WERI-Rb-1 (cell line): ENCODE measurements around the gene CCDC87.
A peak's percentile ranks its signal among the peaks of the same experiment; 100 is the strongest.

Source experiments
- DNase-seq: peaks from one replicate; pipeline ENCODE4 v3.0.0-alpha.2; 2020
- H3K27ac ChIP-seq: fragments of 250-450 bp; sonication (Bioruptor Pico); 2 replicates; pipeline ENCODE4 v1.5.1; 2020; ENCODE audit warnings: mild to moderate bottlenecking, moderate library complexity
- H3K27me3 ChIP-seq: fragments of 250-450 bp; sonication (Bioruptor Pico); 2 replicates; pipeline ENCODE4 v1.5.1; 2021; ENCODE audit warnings: mild to moderate bottlenecking, low read depth, moderate library complexity; ENCODE audit not compliant: insufficient read depth, severe bottlenecking
- H3K36me3 ChIP-seq: fragments of 250-450 bp; sonication (Bioruptor Pico); 2 replicates; pipeline ENCODE4 v1.5.1; 2020; ENCODE audit warnings: mild to moderate bottlenecking, moderate library complexity
- H3K4me3 ChIP-seq: 2 replicates; pipeline ENCODE4 v1.5.1; 2011; ENCODE audit warnings: low read depth, mild to moderate bottlenecking, control low read depth, low read length
- H3K9me3 ChIP-seq: fragments of 250-450 bp; sonication (Bioruptor Pico); 2 replicates; pipeline ENCODE4 v1.5.1; 2021; ENCODE audit warnings: mild to moderate bottlenecking, moderate library complexity; ENCODE audit not compliant: severe bottlenecking
- TF ChIP-seq, protein P1 (sequence below): IDR thresholded peaks from 2 replicates; pipeline ENCODE4 v1.5.1; 2011; ENCODE audit warnings: low read depth, mild to moderate bottlenecking, control low read depth, inconsistent platforms, low read length

Gene CCDC87

DNA sequence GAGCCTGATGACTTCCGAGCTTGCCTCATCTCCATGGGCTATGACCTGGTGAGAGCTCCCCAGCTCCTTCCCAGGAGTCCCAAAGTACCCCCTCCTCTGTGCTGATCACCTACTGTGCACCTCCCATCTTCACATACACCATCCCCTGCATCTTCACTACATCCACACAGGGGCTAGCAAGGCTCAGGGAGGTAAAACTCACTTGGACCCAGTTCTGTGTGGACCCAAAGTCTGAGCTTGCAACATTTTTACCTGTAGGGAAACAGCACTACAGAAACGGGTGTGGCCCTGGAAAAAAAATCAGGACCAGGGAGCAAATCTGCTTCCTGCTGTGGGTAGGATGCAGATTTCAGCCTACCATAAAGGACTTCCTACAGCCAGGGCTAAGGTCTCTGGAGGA, 30.6 kb downstream of the CCDC87 start:
- TF ChIP-seq, protein P1, sequence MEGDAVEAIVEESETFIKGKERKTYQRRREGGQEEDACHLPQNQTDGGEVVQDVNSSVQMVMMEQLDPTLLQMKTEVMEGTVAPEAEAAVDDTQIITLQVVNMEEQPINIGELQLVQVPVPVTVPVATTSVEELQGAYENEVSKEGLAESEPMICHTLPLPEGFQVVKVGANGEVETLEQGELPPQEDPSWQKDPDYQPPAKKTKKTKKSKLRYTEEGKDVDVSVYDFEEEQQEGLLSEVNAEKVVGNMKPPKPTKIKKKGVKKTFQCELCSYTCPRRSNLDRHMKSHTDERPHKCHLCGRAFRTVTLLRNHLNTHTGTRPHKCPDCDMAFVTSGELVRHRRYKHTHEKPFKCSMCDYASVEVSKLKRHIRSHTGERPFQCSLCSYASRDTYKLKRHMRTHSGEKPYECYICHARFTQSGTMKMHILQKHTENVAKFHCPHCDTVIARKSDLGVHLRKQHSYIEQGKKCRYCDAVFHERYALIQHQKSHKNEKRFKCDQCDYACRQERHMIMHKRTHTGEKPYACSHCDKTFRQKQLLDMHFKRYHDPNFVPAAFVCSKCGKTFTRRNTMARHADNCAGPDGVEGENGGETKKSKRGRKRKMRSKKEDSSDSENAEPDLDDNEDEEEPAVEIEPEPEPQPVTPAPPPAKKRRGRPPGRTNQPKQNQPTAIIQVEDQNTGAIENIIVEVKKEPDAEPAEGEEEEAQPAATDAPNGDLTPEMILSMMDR: no peak
- H3K27me3 ChIP-seq: no peaks in the 10 kb centered on the region
- DNase-seq: no peak
- H3K4me3 ChIP-seq: no peak overlapping the region
- peaks cover 41% of the 10 kb centered on the region for H3K36me3 ChIP-seq
- H3K27ac ChIP-seq: peak overlapping the region; percentile 66
- H3K9me3 ChIP-seq: no peaks in the 10 kb centered on the region

- Histone ChIP-seq H3K36me3 (peaks cover 37% of the 10 kb centered on the region), H3K9me3 (no peaks in the 10 kb centered on the region), H3K4me3 (no peak overlapping the region), H3K27me3 (no peaks in the 10 kb centered on the region), H3K27ac (peak overlapping the region; percentile 66)
- TF ChIP-seq, protein P1: no peak
- no peak for DNase-seq
These were observed 31.0 kb downstream of the CCDC87 start for GRCh38 chr11:66561975-66562248.

DNA sequence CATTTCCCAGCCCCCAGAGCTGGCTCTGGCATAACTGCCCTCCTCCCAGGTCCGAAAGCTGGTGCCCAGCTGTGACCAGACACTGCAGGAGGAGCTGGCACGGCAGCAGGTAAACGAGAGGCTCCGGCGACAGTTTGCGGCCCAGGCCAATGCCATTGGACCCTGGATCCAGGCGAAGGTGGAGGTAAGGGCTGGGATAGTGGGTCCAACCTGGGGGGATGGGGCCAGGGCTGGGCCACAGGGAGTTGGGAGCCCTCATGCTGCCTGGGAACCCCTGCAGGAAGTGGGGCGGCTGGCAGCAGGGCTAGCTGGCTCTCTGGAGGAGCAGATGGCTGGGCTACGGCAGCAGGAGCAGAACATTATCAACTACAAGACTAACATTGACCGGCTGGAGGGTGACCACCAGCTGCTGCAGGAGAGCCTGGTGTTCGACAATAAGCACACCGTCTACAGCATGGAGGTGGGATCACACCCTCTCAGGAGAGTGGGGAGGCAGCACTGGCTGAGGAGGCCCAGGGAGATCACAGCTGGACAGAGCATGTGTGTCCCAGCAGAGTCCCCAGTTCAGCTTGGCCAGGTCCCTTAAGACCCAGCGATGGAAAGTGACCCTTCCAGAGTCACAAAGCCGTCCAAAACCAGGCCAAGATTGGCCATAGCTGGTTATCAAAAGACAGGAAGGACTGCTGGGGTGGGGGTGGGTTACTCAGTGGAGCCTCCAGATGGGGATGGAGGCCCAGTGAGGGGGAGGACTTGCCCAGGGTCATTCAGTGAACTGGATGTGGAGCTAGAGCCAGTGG, 31.5 kb downstream of the CCDC87 start:
- Histone ChIP-seq H3K36me3 (peaks cover 35% of the 10 kb centered on the region), H3K9me3 (no peaks in the 10 kb centered on the region), H3K27ac (peak overlapping the region; percentile 66), H3K27me3 (no peaks in the 10 kb centered on the region), H3K4me3 (no peak overlapping the region)
- TF ChIP-seq, protein P1: 0 out of 2 replicates have a peak, but pooled peaks have one; percentile 9
- peak; percentile 71 for DNase-seq

DNA sequence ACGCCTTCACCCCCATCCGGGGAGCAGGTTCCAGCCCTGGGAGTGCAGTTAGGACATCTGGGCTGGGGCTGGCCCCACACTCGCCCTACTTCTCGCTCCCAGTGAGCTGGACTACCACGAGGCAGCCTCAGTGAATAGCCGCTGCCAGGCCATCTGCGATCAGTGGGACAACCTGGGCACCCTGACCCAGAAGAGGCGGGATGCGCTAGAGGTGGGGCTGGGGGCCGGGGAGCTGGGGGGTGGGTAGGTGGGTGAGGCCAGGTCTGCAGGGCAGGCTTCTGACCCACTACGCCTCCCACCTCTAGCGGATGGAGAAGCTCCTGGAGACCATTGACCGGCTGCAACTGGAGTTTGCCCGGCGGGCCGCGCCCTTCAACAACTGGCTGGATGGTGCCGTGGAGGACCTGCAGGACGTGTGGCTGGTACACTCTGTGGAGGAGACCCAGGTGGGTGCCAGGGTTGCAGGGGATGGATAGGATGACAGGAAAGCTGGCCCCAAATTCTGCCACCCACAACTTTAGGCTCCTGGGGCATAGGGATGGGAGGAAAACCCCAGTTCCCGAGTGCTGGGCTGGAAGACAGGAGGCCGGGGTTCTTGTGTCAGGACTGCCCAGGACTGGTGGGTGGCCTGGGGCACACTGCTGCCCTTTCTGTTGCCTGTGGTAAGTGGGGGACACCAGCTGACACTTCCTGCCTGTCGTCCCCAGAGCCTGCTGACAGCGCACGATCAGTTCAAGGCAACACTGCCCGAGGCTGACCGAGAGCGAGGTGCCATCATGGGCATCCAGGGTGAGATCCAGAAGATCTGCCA, 32.8 kb downstream of the CCDC87 start:
- Histone ChIP-seq H3K36me3 (peaks cover 24% of the 10 kb centered on the region), H3K27me3 (no peaks in the 10 kb centered on the region)

GRCh38 chr11:66559142-66559865, 33.6 kb downstream of the CCDC87 start:
- peaks cover 20% of the 10 kb centered on the region for H3K36me3 ChIP-seq
- H3K4me3 ChIP-seq: no peak overlapping the region
- TF ChIP-seq, protein P1: no peak
- H3K27ac ChIP-seq: no peak overlapping the region
- no peaks in the 10 kb centered on the region for H3K27me3 ChIP-seq
- no peaks in the 10 kb centered on the region for H3K9me3 ChIP-seq
- no peak for DNase-seq

More for the DNA sequence above, 32.8 kb downstream of the CCDC87 start:
- DNase-seq: no peak
- TF ChIP-seq, protein P1: no peak
- no peak overlapping the region for H3K27ac ChIP-seq
- no peak overlapping the region for H3K4me3 ChIP-seq
- H3K9me3 ChIP-seq: no peaks in the 10 kb centered on the region
